Tibial nerve (tissue), 4 donors: ENCODE results near the gene RNF213.

Experiments used
- EP300 ChIP-seq, 2 donors: sonication (generic); formaldehyde crosslinking; IDR thresholded peaks; one replicate each; pipeline ENCODE4 v1.6.1; 2017; ENCODE audit warnings: antibody characterized with exemption in 2 of 2, mild to moderate bottlenecking in 1 of 2
- POLR2A ChIP-seq, 2 donors: fragments of 450-650 bp; IDR thresholded peaks; one replicate each; pipeline ENCODE4 v1.6.1; 2017; ENCODE audit warnings: antibody characterized with exemption in 2 of 2, mild to moderate bottlenecking in 2 of 2, moderate library complexity in 2 of 2
- TF ChIP-seq, protein P1 (sequence below), 5 experiments: fragments of 200-600 bp in 3 of 5; fragments of 450-650 bp in 2 of 5; sonication (generic) in 3 of 5; IDR thresholded peaks; one replicate each; pipeline ENCODE4 v1.5.1; 2016 to 2019; ENCODE audit warnings: antibody characterized with exemption in 5 of 5, mild to moderate bottlenecking in 3 of 5, moderate library complexity in 2 of 5

DNA sequence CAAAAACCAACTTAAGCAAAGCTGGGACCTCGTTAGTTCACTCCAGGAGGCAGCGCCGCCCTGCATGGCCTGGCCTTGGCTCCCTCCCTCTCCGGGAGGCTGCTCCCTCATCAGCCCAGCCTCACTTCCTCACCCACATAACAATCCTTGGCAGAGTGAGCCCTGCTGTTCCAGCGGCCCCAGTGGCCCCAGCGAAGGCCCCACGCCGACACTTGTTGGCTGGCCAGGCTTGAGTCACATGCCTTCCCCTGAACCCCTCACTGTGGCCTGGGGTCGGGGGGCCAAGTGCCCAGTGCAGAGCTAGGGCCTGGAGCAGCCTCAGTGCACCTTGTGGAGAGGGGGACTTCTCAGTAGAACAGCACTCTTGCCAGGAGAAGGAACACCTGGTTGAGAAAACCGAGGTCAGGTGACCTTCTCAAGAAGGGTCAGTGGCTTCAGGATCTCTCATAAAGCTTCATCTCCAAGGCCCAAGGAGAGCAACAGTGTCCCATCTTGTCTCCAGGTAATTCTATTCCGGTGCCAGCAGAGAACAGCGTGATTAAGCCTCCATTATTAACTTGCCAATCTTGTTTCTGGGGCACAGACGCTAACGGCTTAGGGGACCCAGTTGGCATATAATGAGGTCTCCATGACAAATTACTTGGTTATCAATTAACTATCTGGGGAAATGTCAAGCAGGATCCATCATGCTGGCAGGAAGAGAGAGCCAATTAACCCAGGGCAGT lies 181.1 kb downstream of the RNF213 start:
- TF ChIP-seq EP300 (IDR thresholded peaks at IDR 0.05): no peak
- TF ChIP-seq, protein P1, sequence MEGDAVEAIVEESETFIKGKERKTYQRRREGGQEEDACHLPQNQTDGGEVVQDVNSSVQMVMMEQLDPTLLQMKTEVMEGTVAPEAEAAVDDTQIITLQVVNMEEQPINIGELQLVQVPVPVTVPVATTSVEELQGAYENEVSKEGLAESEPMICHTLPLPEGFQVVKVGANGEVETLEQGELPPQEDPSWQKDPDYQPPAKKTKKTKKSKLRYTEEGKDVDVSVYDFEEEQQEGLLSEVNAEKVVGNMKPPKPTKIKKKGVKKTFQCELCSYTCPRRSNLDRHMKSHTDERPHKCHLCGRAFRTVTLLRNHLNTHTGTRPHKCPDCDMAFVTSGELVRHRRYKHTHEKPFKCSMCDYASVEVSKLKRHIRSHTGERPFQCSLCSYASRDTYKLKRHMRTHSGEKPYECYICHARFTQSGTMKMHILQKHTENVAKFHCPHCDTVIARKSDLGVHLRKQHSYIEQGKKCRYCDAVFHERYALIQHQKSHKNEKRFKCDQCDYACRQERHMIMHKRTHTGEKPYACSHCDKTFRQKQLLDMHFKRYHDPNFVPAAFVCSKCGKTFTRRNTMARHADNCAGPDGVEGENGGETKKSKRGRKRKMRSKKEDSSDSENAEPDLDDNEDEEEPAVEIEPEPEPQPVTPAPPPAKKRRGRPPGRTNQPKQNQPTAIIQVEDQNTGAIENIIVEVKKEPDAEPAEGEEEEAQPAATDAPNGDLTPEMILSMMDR (IDR thresholded peaks at IDR 0.05): no peak
- TF ChIP-seq POLR2A (IDR thresholded peaks at IDR 0.05): no peak
